Measurements from ENCODE around the gene ECE1.
"Not testable (repeated sequence)": the region's sequence is repeated elsewhere in the genome, so short reads cannot be mapped to it uniquely, and the experiment has no call there.

ECE1 gene

GRCh38 chr1:21175324-21175669, 115.0 kb downstream of the ECE1 start:
- peak; percentile 68 for DNase-seq

GRCh38 chr1:21174654-21175323, 115.5 kb downstream of the ECE1 start:
- DNase-seq: no peak

- no peak for DNase-seq
Measured at GRCh38 chr1:21174230-21174629, 116.0 kb downstream of the ECE1 start.

- DNase-seq: not testable (repeated sequence)
Measured at GRCh38 chr1:21173096-21173495, 117.2 kb downstream of the ECE1 start.

DNA sequence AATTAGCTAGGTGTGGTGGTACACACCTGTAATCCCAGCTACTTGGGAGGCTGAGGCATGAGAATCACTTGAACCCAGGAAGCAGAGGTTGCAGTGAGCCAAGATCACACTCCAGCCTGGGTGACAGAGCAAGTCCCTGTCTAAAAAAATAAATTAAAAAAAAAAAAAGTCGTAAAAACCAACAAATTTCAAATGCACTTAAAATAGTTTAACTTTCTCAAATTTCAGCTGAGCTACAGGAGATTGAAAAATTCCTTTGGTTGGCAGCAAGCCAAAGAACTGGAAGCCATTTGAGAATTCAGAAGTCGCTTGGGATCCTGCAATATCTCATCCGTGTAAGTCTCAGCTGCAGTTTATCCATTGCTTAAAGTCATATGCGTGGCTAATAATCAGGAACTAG, 119.4 kb downstream of the ECE1 start:
- not testable (repeated sequence) for DNase-seq

DNA sequence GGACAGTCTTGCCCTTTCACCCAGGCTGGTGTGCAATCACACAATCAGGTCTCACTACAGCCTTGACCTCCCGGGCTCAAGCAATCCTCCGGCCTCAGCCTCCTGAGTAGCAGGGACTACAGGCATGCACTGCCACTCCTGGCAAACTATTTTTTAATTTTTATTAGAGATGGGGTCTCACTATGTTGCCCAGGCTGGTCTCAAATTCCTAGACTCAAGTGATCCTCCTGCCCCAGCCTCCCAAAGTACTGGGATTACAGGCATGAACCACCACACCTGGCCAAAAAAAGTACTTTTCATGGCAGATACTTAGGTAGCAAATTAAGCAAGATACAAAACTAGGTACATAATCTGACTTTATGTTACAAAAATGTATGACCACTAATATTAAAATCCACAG, 121.8 kb downstream of the ECE1 start:
- DNase-seq: no peak
